Stimulated activated CD4-positive, alpha-beta T cell treated with anti-CD3 and anti-CD28 coated beads, Interleukin-12 subunit alpha, Interleukin-12 subunit beta, amount 100 ng/mL, for 48 hours (primary cell): ENCODE results near the gene PARN.
"Not testable (repeated sequence)": the region's sequence is repeated elsewhere in the genome, so short reads cannot be mapped to it uniquely, and the experiment has no call there.

ENCODE experiments used
- DNase-seq, 3 donors: peaks; one replicate each; pipeline ENCODE4 v3.0.0-alpha.2; 2020; ENCODE audit warnings: low read depth in 2 of 3, low spot score in 1 of 3

The PARN gene

GRCh38 chr16:14445937-14446715 lies 183.9 kb downstream of the PARN start:
- no peak for DNase-seq

- DNase-seq: no peak
These were observed 184.9 kb downstream of the PARN start for GRCh38 chr16:14444979-14445810.

DNA sequence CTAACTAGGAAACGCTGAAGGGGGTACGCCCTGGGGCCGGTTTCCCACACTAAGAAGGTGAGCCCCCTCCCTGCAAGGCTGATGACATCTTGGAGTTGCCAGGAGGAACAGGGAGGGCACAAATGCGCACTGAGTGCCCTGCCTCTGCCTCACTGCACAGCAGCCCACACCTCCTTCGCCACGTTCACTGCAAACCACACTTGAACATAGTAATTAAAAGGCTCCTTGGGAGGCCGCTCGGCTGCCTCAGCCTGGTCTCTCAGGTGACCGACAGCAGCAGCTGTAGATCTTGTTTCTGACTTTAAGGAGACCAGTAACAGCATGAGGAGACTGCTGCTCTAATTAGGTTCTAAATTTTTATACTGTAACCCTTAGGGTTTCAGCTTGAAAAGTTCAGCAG lies 188.5 kb downstream of the PARN start:
- DNase-seq: not testable (repeated sequence)

DNA sequence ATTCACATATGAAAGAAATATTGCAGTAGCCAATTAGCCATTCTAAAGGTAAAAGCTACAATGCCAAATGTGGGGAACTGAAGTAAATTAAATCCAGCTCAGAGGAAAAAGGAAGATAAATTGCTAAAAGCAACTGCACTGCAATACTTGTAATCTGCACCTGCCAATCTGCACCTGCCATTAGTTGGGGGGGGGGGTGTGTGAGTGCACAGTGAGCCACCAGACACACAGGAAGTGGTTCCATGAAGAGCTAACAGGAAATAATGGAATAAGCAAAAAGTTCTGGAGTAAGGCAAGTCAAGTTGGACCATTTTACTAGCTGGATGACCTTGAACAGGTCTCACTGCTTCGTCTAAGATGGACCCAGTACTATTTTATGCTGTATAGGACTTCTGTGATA lies 191.8 kb downstream of the PARN start:
- no peak for DNase-seq

- no peak for DNase-seq
These were observed 192.6 kb downstream of the PARN start for GRCh38 chr16:14437426-14437825.

DNA sequence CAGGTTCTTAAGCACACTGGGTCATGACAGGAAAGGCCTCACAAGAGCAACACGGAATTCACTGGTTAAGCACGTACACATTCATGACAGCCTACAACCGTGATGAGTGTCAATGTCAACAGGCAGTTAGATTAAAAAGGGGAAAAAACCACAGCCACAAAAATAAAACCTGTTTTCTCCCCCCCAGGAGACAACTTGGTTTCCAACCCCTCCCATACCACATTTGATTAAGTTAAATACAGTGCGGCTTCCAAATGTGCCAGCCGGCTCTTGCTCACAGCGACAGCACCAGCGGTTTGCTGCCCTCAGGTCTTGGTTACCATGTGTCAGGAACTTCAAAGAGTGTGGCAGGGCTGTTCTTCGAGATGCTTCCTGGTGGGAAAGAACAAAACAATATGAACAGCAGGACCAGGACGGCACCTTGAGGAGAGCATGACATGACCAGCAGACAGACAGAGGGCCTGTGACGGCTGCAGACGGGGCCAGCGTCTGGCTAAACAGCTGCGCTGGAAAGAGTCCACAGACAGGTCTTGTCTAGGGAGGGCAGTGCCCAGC lies 193.6 kb downstream of the PARN start:
- DNase-seq: no peak

DNA sequence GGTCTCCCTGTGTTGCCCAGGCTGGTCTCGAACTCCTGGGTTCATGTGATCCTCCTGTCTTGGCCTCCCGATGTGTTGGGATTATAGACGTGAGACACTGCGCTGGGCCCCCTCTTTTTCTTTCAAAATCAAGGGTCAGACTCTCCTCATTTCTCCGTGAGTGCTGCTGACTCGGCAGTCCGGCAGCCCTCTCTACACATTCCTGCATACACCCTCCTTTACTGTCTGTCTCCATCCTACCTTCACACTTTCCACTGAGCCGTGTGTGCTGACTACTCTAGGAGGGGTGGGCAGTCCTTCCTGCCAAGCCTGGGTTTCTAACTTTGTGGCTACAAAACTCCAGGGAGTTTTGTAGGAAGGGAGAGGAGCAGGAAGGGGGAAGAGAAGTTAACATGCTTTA lies 195.2 kb downstream of the PARN start:
- DNase-seq: no peak

DNA sequence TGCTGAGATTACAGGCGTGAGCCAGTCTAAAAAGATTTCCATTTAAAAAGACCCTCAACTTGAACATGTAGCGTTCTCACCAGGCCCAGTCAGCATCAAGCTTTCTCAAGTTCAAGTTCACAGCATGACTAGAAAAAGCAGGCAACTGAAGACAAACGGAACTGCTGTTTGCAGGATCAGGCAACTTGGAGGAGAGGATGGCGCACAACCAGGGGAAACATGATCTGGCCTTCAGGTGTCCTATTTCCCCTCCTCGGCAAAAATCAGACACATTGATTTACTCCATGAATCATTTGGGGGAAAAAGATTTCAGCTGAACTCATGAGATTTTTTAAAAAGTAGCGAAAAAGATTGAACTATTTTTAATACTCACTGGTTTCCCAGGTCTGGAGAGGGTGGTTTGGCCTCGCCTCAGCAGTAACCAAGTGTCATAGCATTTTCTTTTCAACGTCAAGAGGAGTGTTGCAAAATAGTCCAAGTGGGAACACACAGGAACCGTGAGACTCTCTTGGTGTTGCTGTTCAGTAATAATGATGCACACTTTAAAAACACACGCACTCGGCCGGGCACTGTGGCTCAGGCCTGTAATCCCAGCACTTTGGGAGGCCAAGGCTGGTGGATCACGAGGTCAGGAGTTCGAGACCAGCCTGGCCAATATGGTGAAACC lies 201.0 kb downstream of the PARN start:
- DNase-seq: not testable (repeated sequence)

GRCh38 chr16:14428043-14428442 lies 202.0 kb downstream of the PARN start:
- no peak for DNase-seq

- no peak for DNase-seq
These were observed 202.6 kb downstream of the PARN start for GRCh38 chr16:14427371-14427948.

DNA sequence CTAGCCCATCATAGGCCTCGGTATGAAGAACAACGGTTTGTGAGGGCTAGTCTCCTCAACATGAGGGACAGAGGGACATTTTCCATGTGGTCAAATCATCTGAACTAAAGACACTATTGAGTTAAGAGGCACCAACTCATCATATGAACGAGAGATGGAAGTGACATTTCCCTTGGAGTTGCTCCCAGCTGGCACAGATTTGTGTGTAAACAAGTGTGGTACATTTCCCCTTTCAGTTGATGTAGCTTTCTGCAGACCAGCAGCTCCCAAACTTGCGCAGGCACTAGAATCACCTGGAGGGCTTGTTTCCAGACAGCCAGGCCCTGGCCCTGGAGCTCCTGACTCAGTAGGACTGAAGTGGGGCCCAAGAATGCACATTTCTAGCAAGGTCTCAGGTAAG lies 205.5 kb downstream of the PARN start:
- no peak for DNase-seq

DNA sequence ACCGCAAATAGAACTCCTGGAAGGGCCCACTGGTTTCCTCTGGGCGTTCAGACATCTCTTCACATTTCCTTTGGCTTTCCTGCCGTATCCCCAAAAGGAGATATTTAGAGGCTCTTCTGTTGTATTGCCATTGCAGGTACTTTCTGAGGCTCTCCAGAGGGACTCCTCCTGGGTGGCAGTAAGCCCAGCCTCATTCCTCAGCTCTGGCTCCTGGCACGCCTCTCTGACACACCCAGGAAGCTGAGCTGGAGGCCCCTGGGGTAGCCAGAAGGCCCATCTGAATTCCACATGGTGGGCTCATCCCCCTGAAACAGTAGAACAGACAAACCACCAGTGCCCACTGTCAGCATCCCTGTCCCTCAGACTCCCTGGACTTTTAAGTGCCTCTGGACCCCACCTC lies 206.7 kb downstream of the PARN start:
- no peak for DNase-seq

- DNase-seq: no peak
These were observed 209.2 kb downstream of the PARN start for GRCh38 chr16:14420721-14421488.

- DNase-seq: not testable (repeated sequence)
These were observed 209.8 kb downstream of the PARN start for GRCh38 chr16:14420243-14420642.

DNA sequence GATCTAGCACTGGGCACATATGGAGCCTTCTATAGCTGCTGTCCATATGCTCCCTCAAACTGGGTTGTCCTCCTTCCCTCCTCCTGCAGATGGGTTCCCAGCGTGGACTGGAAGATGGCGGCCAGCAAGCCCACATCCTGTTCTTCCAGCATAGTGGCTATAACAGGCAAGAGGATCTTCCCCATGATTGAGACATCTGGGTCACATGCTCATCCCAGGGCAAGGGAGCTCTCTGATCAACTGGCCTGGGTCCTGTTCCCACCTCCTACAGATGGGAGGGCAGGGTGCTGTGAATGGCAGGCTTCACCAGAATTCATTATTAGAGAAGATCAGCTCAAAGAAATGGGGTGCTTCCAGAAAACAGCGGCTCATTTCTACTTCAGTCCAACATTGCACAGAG lies 210.2 kb downstream of the PARN start:
- no peak for DNase-seq

DNA sequence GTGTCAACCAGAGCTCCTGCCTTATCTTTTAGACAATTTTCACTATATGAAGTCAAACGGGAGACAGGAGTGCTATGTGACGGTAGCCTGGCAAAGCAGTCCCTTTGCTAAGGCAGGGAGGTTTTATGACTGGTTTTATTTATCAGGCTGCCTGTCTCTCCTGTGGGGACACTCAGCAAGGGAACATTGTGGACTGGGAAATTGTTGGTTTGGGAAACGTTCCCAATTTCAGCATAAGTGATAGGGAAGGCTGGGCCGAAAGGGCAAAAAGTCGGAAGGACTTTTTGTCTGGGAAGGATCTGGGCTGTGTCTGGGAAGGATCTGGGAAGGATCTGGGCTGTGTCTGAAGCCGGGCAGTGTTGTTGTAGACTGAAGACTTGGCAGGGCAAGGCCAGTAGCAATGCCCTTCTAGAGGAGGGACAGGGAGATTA lies 211.2 kb downstream of the PARN start:
- no peak for DNase-seq

GRCh38 chr16:14416184-14416583 lies 213.9 kb downstream of the PARN start:
- no peak for DNase-seq

DNA sequence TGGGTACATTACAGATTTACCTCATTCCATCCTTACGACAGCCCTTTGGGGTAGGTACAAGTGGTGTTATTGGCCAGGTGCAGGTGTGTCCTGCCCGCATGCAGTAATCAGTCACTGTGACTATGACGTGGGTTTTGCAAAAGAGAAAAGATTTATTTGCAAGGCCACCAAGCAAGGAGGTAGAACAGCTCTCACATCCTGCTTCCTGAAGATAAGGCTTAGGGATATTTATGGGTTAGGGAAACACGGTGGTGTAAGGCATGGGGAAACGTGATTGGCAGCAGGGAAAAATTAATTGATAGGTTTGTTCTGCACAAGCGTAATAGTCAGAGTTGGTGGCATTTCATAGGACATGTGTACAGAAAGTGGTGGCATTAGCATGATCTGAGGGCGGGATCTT lies 214.8 kb downstream of the PARN start:
- no peak for DNase-seq

GRCh38 chr16:14409563-14409962 lies 220.5 kb downstream of the PARN start:
- no peak for DNase-seq

- no peak for DNase-seq
These were observed 222.2 kb downstream of the PARN start for GRCh38 chr16:14407786-14408399.
